NCI-H146 (cell line): ENCODE results near the gene GSDMA.
A peak's percentile ranks its signal among the peaks of the same experiment; 100 is the strongest.
"Not testable (repeated sequence)": the region's sequence is repeated elsewhere in the genome, so short reads cannot be mapped to it uniquely, and the experiment has no call there.

Experiments
- DNase-seq: peaks from one replicate; lab custom pipeline; 2025; lab: John Stamatoyannopoulos, UW

GSDMA gene

GRCh38 chr17:39996800-39997199 is 34.0 kb downstream of the GSDMA start:
- DNase-seq = no peak

GRCh38 chr17:39997543-39997942 is 34.7 kb downstream of the GSDMA start:
- no peak for DNase-seq

- DNase-seq = no peak
Measured at GRCh38 chr17:39999067-39999466, 36.3 kb downstream of the GSDMA start.

GRCh38 chr17:40000161-40000560 is 37.4 kb downstream of the GSDMA start:
- DNase-seq = no peak

GRCh38 chr17:40001335-40001734 is 38.5 kb downstream of the GSDMA start:
- not testable (repeated sequence) for DNase-seq

GRCh38 chr17:40004072-40004471 is 41.3 kb downstream of the GSDMA start:
- DNase-seq = no peak

- DNase-seq = no peak
Measured at GRCh38 chr17:40004712-40005111, 41.9 kb downstream of the GSDMA start.

- DNase-seq = no peak
Measured at GRCh38 chr17:40005520-40005919, 42.7 kb downstream of the GSDMA start.

- DNase-seq = peak; percentile 9
Measured at GRCh38 chr17:40010946-40011500, 48.2 kb downstream of the GSDMA start.

GRCh38 chr17:40012017-40012647 is 49.3 kb downstream of the GSDMA start:
- not testable (repeated sequence) for DNase-seq

- DNase-seq = no peak
Measured at GRCh38 chr17:40014375-40014980, 51.7 kb downstream of the GSDMA start.

- peak; percentile 40 for DNase-seq
Measured at GRCh38 chr17:40015005-40015997, 52.5 kb downstream of the GSDMA start, which contains the start of gene CSF3. CSF3 (plus strand) TSS chr17:40015440; CDS start chr17:40015475, 35 bp downstream.

GRCh38 chr17:40015998-40016985 is 53.5 kb downstream of the GSDMA start:
- DNase-seq = no peak

- DNase-seq = no peak
Measured at GRCh38 chr17:40017422-40018080, 54.7 kb downstream of the GSDMA start.

- no peak for DNase-seq
Measured at GRCh38 chr17:40018211-40019121, 55.7 kb downstream of the GSDMA start.

GRCh38 chr17:40019140-40019991 is 56.6 kb downstream of the GSDMA start:
- DNase-seq = no peak

GRCh38 chr17:40020146-40020545 is 57.3 kb downstream of the GSDMA start:
- no peak for DNase-seq

GRCh38 chr17:40021451-40021971 is 58.7 kb downstream of the GSDMA start:
- no peak for DNase-seq
